H1 (cell line): ENCODE measurements around the gene RPS6KA2. TPM values are rescaled to one million over a fixed set of nuclear protein-coding genes. Genes with fewer than 3 reads are reported as not detected.

Experiments used
- ATF2 ChIP-seq: IDR thresholded peaks from 2 replicates; pipeline ENCODE4 v1.6.1; 2012; ENCODE audit warnings: low read length, inconsistent platforms
- CREB1 ChIP-seq: IDR thresholded peaks from 2 replicates; pipeline ENCODE4 v1.6.1; 2012; ENCODE audit warnings: inconsistent platforms
- E2F6 ChIP-seq: IDR thresholded peaks from 2 replicates; pipeline ENCODE4 v1.6.1; 2012; ENCODE audit warnings: inconsistent platforms
- EP300 ChIP-seq, 2 experiments: IDR thresholded peaks; 1 replicate in 1 of 2; 2 replicates in 1 of 2; pipeline ENCODE4 v1.6.1; 2011 to 2012; ENCODE audit warnings: low read depth in 2 of 2, low read length in 2 of 2, mild to moderate bottlenecking in 2 of 2, borderline replicate concordance in 1 of 2, inconsistent platforms in 1 of 2, moderate library complexity in 1 of 2
- GTF2F1 ChIP-seq: IDR thresholded peaks from 2 replicates; pipeline ENCODE4 v1.6.1; 2012; ENCODE audit warnings: low read depth, low read length, improper control_type of control experiment, borderline replicate concordance
- SUZ12 ChIP-seq: fragments of 200-600 bp; sonication (generic); IDR thresholded peaks from 2 replicates; pipeline ENCODE4 v1.6.1; 2012; ENCODE audit warnings: mild to moderate bottlenecking, inconsistent platforms, low read length, moderate library complexity, mixed read lengths
- ZNF274 ChIP-seq: IDR thresholded peaks from 2 replicates; pipeline ENCODE4 v1.7.0; 2012; ENCODE audit warnings: low read length, borderline replicate concordance; ENCODE audit errors: extremely low read depth
- polyA plus RNA-seq, 7 experiments: library from polyadenylated mRNA; depleted of rRNA in 3 of 7; stranded (reverse) in 5 of 7; unstranded in 2 of 7; fragments of >200 nt in 5 of 7; fragments of 200-250 nt in 2 of 7; gene quantifications; 1 replicate in 5 of 7; 2 replicates in 1 of 7; 4 replicates in 1 of 7; pipeline versions ENCODE4 v1.2.1 to v1.2.3, GENCODE V29; 2011 to 2013; ENCODE audit warnings: missing spikeins in 2 of 7, mixed read lengths in 2 of 7
- total RNA-seq: library from RNA; stranded (reverse); fragmentation: NEBNext Ultra II Directional; extraction: Animal tissue kit (Norgen Biotek cat#: 25700); gene quantifications from 2 replicates; pipeline ENCODE4 v1.2.1, GENCODE V29; 2021

Gene RPS6KA2
- total and polyA plus RNA-seq, 2 of the 8 experiments (the other 6 are each of a cell fraction or from before 2014, with no cell fraction given), result 8.8 to 25.7 TPM

- TF ChIP-seq EP300 (IDR thresholded peaks at IDR 0.05; ENCODE audit: borderline replicate concordance in 1 of 2, low read depth in 2 of 2, low read length in 2 of 2), result no peak
- no peak for TF ChIP-seq CREB1
- TF ChIP-seq E2F6, result no peak
- no peak for TF ChIP-seq SUZ12
- no peak for TF ChIP-seq ZNF274
- TF ChIP-seq ATF2, result no peak
- no peak for TF ChIP-seq GTF2F1
These were observed 103.1 kb downstream of the RPS6KA2 start (continued) for GRCh38 chr6:166523782-166524559.
